Umbilical cord (tissue), 2 donors: Measurements from ENCODE around the gene RMND5A. TPM values are rescaled to one million over a fixed set of nuclear protein-coding genes. Genes with fewer than 3 reads are reported as not detected.

Experiments
- DNase-seq: peaks from one replicate; pipeline ENCODE4 v3.0.0-alpha.2; 2015; ENCODE audit warnings: low spot score
- total RNA-seq: library from RNA; depleted of rRNA; stranded (reverse); fragments of >200 nt; gene quantifications from one replicate; pipeline ENCODE4 v1.2.3, GENCODE V29; 2014; ENCODE audit warnings: low replicate concordance; ENCODE audit not compliant: insufficient read depth

Gene RMND5A
- total RNA-seq, 1 donor from 2014 or later, result 36.1 TPM

GRCh38 chr2:86790676-86791572, 70.8 kb downstream of the RMND5A start, which contains the start of gene CD8A:
TSS of gene CD8A (minus strand) at chr2:86790913. CDS start at chr2:86790825, 88 bp downstream.
- DNase-seq, result peak; percentile 15

GRCh38 chr2:86791573-86791972, 71.5 kb downstream of the RMND5A start:
- DNase-seq, result no peak

- no peak for DNase-seq
These were observed 73.7 kb downstream of the RMND5A start for GRCh38 chr2:86793752-86794151.

- DNase-seq, result no peak
These were observed 74.8 kb downstream of the RMND5A start for GRCh38 chr2:86794861-86795260.

- DNase-seq, result no peak
These were observed 80.9 kb downstream of the RMND5A start for GRCh38 chr2:86800856-86801567.

- no peak for DNase-seq
These were observed 86.2 kb downstream of the RMND5A start for GRCh38 chr2:86806059-86806857.

- no peak for DNase-seq
These were observed 87.0 kb downstream of the RMND5A start for GRCh38 chr2:86807133-86807467.

- DNase-seq, result peak; percentile 47
These were observed 87.6 kb downstream of the RMND5A start for GRCh38 chr2:86807468-86808275.

GRCh38 chr2:86808315-86809161, 88.4 kb downstream of the RMND5A start:
- peak; percentile 80 for DNase-seq

- DNase-seq, result no peak
These were observed 89.5 kb downstream of the RMND5A start for GRCh38 chr2:86809481-86810121.

- no peak for DNase-seq
These were observed 95.5 kb downstream of the RMND5A start for GRCh38 chr2:86815611-86816010.

GRCh38 chr2:86818114-86818801, 98.2 kb downstream of the RMND5A start:
- no peak for DNase-seq

- no peak for DNase-seq
These were observed 98.9 kb downstream of the RMND5A start for GRCh38 chr2:86818957-86819356.

GRCh38 chr2:86821306-86821705, 101.2 kb downstream of the RMND5A start:
- DNase-seq, result no peak

GRCh38 chr2:86821842-86822241, 101.8 kb downstream of the RMND5A start:
- peak; percentile 5 for DNase-seq

GRCh38 chr2:86822668-86823345, 102.7 kb downstream of the RMND5A start:
- DNase-seq, result no peak

- DNase-seq, result no peak
These were observed 105.1 kb downstream of the RMND5A start for GRCh38 chr2:86825036-86825692.
